Small intestine (tissue), 7 donors: ENCODE data around the gene GTPBP2. TPM values are rescaled to one million over a fixed set of nuclear protein-coding genes. Genes with fewer than 3 reads are reported as not detected.

ENCODE experiments used
- DNase-seq, 2 donors: peaks; one replicate each; pipeline versions ENCODE4 v3.0.0 to v3.0.0-alpha.2; 2013
- FAIRE-seq: peaks from 2 replicates; lab custom pipeline; 2012; peaks lifted over from hg19 to GRCh38; lab: Jason Lieb, UNC
- H3K27ac ChIP-seq, 3 donors: one replicate each; pipeline ENCODE4 v1.5.1; 2013; ENCODE audit warnings: low read length in 2 of 3, mild to moderate bottlenecking in 2 of 3, control low read depth in 1 of 3, inconsistent platforms in 1 of 3, low read depth in 1 of 3, moderate library complexity in 1 of 3
- H3K27me3 ChIP-seq, 3 donors: one replicate each; pipeline ENCODE4 v1.6.1; 2013; ENCODE audit warnings: low read length in 3 of 3, inconsistent platforms in 1 of 3; ENCODE audit not compliant: control insufficient read depth in 3 of 3, insufficient read depth in 3 of 3
- H3K36me3 ChIP-seq, 3 donors: one replicate each; pipeline ENCODE4 v1.6.1; 2013; ENCODE audit warnings: low read length in 3 of 3, inconsistent platforms in 1 of 3, low read depth in 1 of 3, mild to moderate bottlenecking in 1 of 3, moderate library complexity in 1 of 3; ENCODE audit not compliant: control insufficient read depth in 3 of 3, insufficient read depth in 2 of 3
- H3K4me1 ChIP-seq, 3 donors: one replicate each; pipeline ENCODE4 v1.6.1; 2013; ENCODE audit warnings: low read length in 2 of 3, inconsistent platforms in 1 of 3, low read depth in 1 of 3, mild to moderate bottlenecking in 1 of 3, moderate library complexity in 1 of 3; ENCODE audit not compliant: control insufficient read depth in 3 of 3, insufficient read depth in 2 of 3
- H3K4me3 ChIP-seq, 3 donors: one replicate each; pipeline ENCODE4 v1.5.1; 2013; ENCODE audit warnings: low read length in 3 of 3, control low read depth in 1 of 3, inconsistent platforms in 1 of 3, low read depth in 1 of 3, mild to moderate bottlenecking in 1 of 3, moderate library complexity in 1 of 3
- H3K9me3 ChIP-seq, 2 donors: one replicate each; pipeline ENCODE4 v1.6.1; 2013; ENCODE audit warnings: low read depth in 1 of 2, low read length in 1 of 2; ENCODE audit not compliant: control insufficient read depth in 2 of 2, insufficient read depth in 1 of 2
- WGBS, 3 donors: extraction: QIAGEN DNeasy Blood & Tissue Kit; methylation state at CpG; one replicate each; pipeline ENCODE4 v1.1.7; 2013; 5-methylcytosine and 5-hydroxymethylcytosine counted together
- polyA plus RNA-seq, 4 donors: library from polyadenylated mRNA; stranded (reverse) in 3 of 4; unstranded in 1 of 4; fragments of 200-250 nt in 3 of 4; fragments of 120-200 nt in 1 of 4; gene quantifications; one replicate each; pipeline versions ENCODE4 v1.2.1 to v1.2.3, GENCODE V29; 2013
- donor health status: healthy with polysubstance abuse.
- donor health status: control.
- donor health status: control.
- donor health status: Bipolar disorder and iron deficiency.
- donor health status: healthy.

GTPBP2 gene
- polyA plus RNA-seq, 4 donors = 33.7 to 81.6 (median 45.7) TPM

DNA sequence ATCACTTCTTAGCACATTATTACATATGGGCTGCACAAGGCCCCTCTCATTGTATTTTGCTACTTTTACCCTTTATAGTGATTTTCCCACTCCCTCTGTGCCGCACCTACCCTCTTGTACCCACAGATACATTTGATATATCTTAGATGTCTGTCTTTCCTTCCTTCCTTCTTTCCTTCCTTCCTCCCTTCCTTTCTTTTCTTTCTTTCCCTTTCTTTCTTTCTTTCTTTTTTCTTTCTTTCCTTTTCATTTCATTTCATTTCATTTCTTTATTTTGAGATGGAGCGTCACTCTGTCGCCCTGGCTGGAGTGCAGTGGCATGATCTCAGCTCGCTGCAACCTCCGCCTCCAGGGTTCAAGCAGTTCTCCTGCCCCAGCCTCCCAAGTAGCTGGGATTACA, 40.9 kb downstream of the GTPBP2 start:
- no peaks in the 10 kb centered on the region for H3K27me3 ChIP-seq
- 98 to 100% (median 98%) methylated on average over 5 of the region's 5 CpGs for WGBS, 3 donors
- DNase-seq (no peak), FAIRE-seq (no peak)
- H3K27ac ChIP-seq = no peak overlapping the region
- no peak overlapping the region for H3K4me3 ChIP-seq
- H3K36me3 ChIP-seq = peaks cover 7 to 43% (median 9%) of the 10 kb centered on the region in 3 donors
- no peaks in the 10 kb centered on the region for H3K4me1 ChIP-seq
- no peaks in the 10 kb centered on the region for H3K9me3 ChIP-seq

DNA sequence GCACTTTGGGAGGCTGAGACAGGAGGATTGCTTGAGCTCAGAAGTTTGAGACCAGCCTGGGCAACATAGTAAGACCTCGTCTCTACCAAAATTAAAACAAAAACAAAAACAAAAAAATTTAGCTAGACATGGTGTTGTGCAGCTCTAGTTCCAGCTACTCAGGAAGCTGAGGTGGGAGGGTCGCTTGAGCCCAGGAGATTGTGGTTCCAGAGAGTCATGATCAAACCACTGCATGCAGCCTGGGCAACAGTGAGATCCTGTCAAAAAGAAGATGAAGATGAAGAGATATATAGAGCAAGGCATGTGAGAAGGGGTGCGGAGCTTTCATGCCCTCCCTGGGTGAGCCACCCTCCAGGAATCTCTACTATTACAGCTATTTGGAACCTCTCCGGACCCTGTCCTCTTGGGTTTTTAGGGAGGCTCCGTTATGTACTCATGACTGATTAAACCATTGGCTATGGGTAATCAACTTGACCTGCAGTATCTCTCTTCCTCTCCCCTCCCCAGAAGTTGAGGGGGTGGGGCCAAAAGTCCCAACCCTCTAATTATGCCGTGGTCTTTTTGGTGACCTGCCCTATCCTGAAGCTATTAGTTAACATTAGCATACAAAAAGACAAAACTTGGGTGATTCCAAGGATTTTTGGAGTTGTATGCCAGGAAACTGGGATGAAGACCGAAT, 44.0 kb downstream of the GTPBP2 start:
- WGBS, 3 donors = 88 to 91% (median 89%) methylated on average over 7 of the region's 7 CpGs
- no peaks in the 10 kb centered on the region for H3K4me1 ChIP-seq
- H3K36me3 ChIP-seq = peaks cover 7 to 40% (median 8%) of the 10 kb centered on the region in 3 donors
- no peaks in the 10 kb centered on the region for H3K9me3 ChIP-seq
- H3K27ac ChIP-seq = no peak overlapping the region
- H3K4me3 ChIP-seq = no peak overlapping the region
- no peaks in the 10 kb centered on the region for H3K27me3 ChIP-seq
- peak in 1 of 2 donors; percentile 8 for DNase-seq
- no peak for FAIRE-seq

DNA sequence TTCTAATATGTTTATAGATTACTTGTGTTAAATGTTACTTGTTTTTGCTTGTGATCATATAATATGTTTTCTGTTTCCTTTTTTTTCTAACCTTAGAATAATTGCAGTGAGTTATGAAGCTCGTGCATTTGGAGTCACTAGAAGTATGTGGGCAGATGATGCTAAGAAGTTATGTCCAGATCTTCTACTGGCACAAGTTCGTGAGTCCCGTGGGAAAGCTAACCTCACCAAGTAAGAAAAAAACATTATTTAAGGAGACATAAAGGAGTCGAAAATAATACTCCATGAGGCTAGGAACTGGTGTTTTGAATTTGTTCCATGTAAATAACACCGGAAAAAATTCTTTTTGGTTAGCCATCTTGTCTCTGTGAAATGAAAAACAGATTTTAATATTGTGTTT, 46.2 kb downstream of the GTPBP2 start:
- no peak for FAIRE-seq
- Histone ChIP-seq H3K4me1 (no peaks in the 10 kb centered on the region), H3K27me3 (no peaks in the 10 kb centered on the region), H3K4me3 (no peak overlapping the region), H3K9me3 (no peaks in the 10 kb centered on the region), H3K27ac (no peak overlapping the region), H3K36me3 (peaks cover 7 to 32% (median 8%) of the 10 kb centered on the region in 3 donors)
- no peak for DNase-seq
- 86 to 90% (median 86%) methylated on average over 5 of the region's 5 CpGs for WGBS, 3 donors

DNA sequence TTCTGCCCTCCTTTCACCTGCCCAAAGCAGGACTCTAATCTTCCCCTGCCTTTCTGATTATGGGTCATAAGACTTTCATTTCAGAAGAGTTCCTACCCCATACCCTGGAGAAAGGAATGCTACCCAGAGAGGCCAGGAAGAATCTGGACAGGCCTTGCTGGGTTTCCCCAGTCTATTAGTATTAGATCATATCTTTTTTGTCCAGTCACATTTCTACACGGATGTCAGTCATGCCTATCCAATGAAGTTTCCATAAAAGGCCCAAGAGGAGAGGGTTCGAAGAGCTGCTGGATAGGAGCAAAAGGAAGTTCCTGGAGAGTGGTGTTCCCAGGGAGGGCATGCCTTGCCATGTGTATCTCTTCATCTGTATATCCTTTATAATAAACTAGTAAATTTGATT, 49.9 kb downstream of the GTPBP2 start:
- no peak overlapping the region for H3K27ac ChIP-seq
- no peak for FAIRE-seq
- H3K4me1 ChIP-seq = peaks cover 0 to 6% (median 0%) of the 10 kb centered on the region in 3 donors
- H3K9me3 ChIP-seq = no peaks in the 10 kb centered on the region
- WGBS, 3 donors = 77 to 96% (median 79%) methylated on average over 2 of the region's 2 CpGs
- peaks cover 0 to 12% (median 0%) of the 10 kb centered on the region in 3 donors for H3K36me3 ChIP-seq
- H3K27me3 ChIP-seq = no peaks in the 10 kb centered on the region
- no peak for DNase-seq
- no peak overlapping the region for H3K4me3 ChIP-seq

DNA sequence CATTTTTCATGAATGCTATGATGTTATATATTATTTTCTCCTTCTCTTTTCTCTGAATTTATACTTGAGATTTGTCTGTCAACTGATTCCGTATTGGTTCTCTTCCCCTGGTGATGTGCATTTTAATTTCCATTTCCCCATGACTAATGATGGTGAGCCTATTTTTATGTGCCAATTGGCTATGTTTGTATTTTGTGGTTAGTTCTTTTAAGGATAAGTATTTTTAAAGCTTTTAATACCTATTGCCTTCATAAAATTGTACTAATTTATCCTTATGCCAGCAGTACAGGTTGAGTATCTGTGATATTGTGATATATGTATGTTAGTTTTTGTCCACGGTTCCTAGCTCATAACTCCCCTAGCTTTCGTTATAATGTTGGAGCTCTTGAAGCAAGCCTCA, 50.3 kb downstream of the GTPBP2 start:
- Histone ChIP-seq H3K27ac (no peak overlapping the region), H3K27me3 (no peaks in the 10 kb centered on the region), H3K4me1 (peaks cover 0 to 6% (median 0%) of the 10 kb centered on the region in 3 donors), H3K36me3 (peaks cover 0 to 9% (median 0%) of the 10 kb centered on the region in 3 donors), H3K9me3 (no peaks in the 10 kb centered on the region), H3K4me3 (no peak overlapping the region)
- DNase-seq (no peak), FAIRE-seq (no peak)
- WGBS, 3 donors = 87 to 100% (median 87%) methylated on average over 3 of the region's 3 CpGs

DNA sequence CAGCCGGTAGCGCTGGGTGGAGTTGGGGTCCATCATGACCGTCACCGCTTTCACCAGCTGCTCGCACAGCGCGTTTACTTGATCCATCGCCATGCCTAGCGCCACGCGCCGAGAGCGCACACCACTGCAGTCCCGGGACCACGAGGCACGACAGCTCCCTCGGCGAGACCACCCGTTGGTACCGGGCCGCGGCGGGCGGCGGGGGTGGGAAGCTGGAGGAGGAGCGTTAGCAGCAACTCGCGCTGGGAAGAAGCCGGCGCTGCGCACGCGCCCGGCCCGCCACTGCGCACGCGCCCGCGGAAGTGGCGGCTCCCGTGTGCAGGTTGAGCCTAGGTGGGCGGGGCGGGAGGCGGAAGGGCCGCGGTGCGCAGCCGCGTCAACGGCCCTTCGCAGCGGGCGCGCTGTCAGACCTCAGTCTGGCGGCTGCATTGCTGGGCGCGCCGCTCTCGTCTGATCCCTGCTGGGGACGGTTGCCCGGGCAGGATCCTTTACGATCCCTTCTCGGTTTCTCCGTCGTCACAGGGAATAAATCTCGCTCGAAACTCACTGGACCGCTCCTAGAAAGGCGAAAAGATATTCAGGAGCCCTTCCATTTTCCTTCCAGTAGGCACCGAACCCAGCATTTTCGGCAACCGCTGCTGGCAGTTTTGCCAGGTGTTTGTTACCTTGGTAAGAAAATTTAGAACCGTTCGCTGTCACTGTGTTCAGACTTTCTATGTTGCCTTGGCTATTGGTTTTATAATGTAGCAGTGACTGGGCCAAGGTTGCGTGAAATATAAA, 53.1 kb downstream of the GTPBP2 start, which contains the start of the genes POLH and XPO5:
Gene POLH (plus strand): TSS at position 414 of the 780 bp plus-strand sequence. CDS start 6,135 bp downstream, outside the sequence.
Gene XPO5 (minus strand): TSS at position 267 of the 780 bp plus-strand sequence. CDS start 174 bp downstream, at position 93.
- H3K27ac ChIP-seq = peak within 1 kb of the TSS; percentile 57 to 89 (median 82)

DNA sequence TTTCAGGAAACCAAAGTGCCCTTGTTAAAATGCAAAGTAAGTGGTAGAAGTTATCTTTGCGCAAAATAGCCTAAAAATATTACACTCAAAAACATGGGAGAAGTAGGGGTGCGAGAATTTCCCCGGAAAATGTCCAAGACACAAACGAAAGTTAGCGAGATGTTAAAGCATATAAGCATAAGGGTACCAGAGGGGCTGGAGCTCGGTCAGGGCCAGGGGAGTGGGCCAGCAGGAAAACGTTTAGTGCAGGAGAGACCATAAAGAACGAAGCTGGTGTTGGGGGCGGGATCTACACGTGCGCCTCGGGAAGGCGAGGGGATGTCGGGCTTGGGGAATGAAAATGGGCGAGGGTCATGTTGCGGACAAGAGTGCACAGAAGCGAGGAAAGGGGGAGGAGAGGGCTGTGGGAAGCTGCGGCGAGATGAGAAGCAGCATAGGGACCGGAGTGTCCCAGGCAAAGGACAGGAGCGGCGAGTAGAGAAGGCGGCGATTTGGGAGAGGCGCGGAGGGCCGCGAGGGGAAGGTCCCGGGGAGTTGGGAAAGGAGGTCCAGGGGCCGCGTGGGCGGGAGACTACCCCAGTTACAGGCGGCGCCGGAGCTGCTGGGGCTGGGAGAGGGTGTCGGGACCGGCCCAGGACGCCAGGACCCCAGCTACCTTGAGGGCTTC, 53.8 kb downstream of the GTPBP2 start:
- peak overlapping the region in 2 of 3 donors; percentile 42 to 68 for H3K27ac ChIP-seq
- 0 to 1% (median 0%) methylated on average over 36 to 38 of the region's 38 CpGs for WGBS, 3 donors
- no peaks in the 10 kb centered on the region for H3K27me3 ChIP-seq
- peaks cover 0 to 6% (median 0%) of the 10 kb centered on the region in 3 donors for H3K4me1 ChIP-seq
- peaks cover 2 to 10% (median 4%) of the 10 kb centered on the region in 3 donors for H3K36me3 ChIP-seq
- FAIRE-seq = no peak
- H3K9me3 ChIP-seq = no peaks in the 10 kb centered on the region
- DNase-seq = peak; percentile 24 to 63
- peak overlapping the region; percentile 78 to 99 (median 91) for H3K4me3 ChIP-seq

More for the DNA sequence above, 53.1 kb downstream of the GTPBP2 start, which contains the start of the genes POLH and XPO5:
- DNase-seq (peak; percentile 94 to 97), FAIRE-seq (no peak)
- Histone ChIP-seq H3K36me3 (peaks cover 2 to 10% (median 2%) of the 10 kb centered on the region in 3 donors), H3K27me3 (no peaks in the 10 kb centered on the region), H3K4me1 (peaks cover 0 to 6% (median 0%) of the 10 kb centered on the region in 3 donors), H3K9me3 (no peaks in the 10 kb centered on the region), H3K4me3 (peak within 1 kb of the TSS; percentile 78 to 99 (median 91))
- WGBS, 3 donors = 0 to 1% (median 1%) methylated on average over 56 to 76 of the region's 76 CpGs

DNA sequence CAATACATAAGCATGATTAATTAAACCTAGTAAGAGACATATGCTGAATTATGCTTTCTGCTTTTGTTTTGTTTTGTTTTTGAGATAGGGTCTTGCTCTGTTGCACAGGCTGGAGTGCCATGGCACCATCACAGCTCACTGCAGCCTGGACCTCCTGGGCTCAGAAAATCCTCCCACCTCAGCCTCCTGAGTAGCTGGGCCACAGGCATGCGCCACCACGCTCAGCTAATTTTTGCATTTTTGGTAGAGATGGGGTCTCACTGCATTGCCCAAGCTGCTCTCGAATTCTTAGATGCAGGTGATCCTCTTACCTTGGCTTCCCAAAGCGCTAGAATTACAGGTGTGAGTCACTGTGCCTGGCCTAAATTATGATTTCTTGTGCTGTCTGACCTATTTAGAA, 57.0 kb downstream of the GTPBP2 start:
- DNase-seq (no peak), FAIRE-seq (no peak)
- WGBS, 3 donors = 94 to 99% (median 96%) methylated on average over 4 of the region's 4 CpGs
- H3K27me3 ChIP-seq = no peaks in the 10 kb centered on the region
- no peaks in the 10 kb centered on the region for H3K9me3 ChIP-seq
- no peak overlapping the region for H3K4me3 ChIP-seq
- peaks cover 0 to 2% (median 0%) of the 10 kb centered on the region in 3 donors for H3K4me1 ChIP-seq
- no peak overlapping the region for H3K27ac ChIP-seq
- H3K36me3 ChIP-seq = peaks cover 6 to 32% (median 8%) of the 10 kb centered on the region in 3 donors
